Type B pancreatic cell (in vitro differentiated cells): Measurements from ENCODE around the gene LIPA. TPM values are rescaled to one million over a fixed set of nuclear protein-coding genes. Genes with fewer than 3 reads are reported as not detected.
A peak's percentile ranks its signal among the peaks of the same experiment; 100 is the strongest.

Experiments
- DNase-seq: peaks from one replicate; pipeline ENCODE4 v3.0.0; 2021; ENCODE audit warnings: mixed read lengths; ENCODE audit not compliant: unreplicated experiment; ENCODE audit errors: extremely low spot score
- H3K27ac Mint-ChIP-seq: 2 replicates; pipeline ENCODE4 v1.8.0; 2021; ENCODE audit warnings: mild to moderate bottlenecking, mixed read lengths
- H3K27me3 Mint-ChIP-seq: 2 replicates; pipeline ENCODE4 v1.8.0; 2021; ENCODE audit warnings: mixed read lengths
- H3K36me3 Mint-ChIP-seq: 2 replicates; pipeline ENCODE4 v1.8.0; 2021; ENCODE audit warnings: mixed read lengths
- H3K4me1 Mint-ChIP-seq: one replicate; pipeline ENCODE4 v1.8.0; 2021; ENCODE audit warnings: mixed read lengths; ENCODE audit not compliant: unreplicated experiment
- H3K4me3 Mint-ChIP-seq: 2 replicates; pipeline ENCODE4 v1.8.0; 2021; ENCODE audit warnings: mild to moderate bottlenecking, mixed read lengths
- H3K9me3 Mint-ChIP-seq: 2 replicates; pipeline ENCODE4 v1.8.0; 2021; ENCODE audit warnings: mixed read lengths
- total RNA-seq: library from RNA; stranded (reverse); gene quantifications from 2 replicates; pipeline ENCODE4 v1.2.1, GENCODE V29; 2021; ENCODE audit warnings: low replicate concordance
- TF ChIP-seq, protein P1 (sequence below): fragments of 200-600 bp; sonication (generic); conservative IDR thresholded peaks from 2 replicates; pipeline ENCODE4 v1.5.0; 2021; ENCODE audit warnings: antibody characterized with exemption, mild to moderate bottlenecking

LIPA gene
- total RNA-seq, 1 donor from 2014 or later = 46.4 TPM

DNA sequence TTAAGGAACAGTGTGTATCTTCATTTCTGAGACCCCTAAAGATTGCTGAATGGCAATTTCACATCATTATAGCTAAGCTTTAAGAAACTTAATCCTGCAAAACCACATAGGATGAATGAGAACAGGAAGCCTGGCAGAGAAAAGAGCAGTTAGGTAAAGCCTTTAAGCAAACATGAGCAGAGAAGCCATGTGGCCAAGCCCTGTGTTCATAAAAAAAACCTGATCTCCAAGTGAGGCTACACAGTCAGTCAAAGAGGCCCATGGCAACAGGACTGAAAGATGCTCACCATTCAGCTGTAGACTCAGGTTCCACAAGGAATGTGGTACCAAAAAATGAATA is 9.3 kb downstream of the LIPA start:
- Mint-ChIP-seq H3K9me3 (no peaks in the 10 kb centered on the region), H3K27ac (peak overlapping the region; percentile 14), H3K4me3 (peak overlapping the region; percentile 4), H3K4me1 (peaks cover 31% of the 10 kb centered on the region), H3K36me3 (peaks cover 5% of the 10 kb centered on the region), H3K27me3 (no peaks in the 10 kb centered on the region)
- TF ChIP-seq, protein P1, sequence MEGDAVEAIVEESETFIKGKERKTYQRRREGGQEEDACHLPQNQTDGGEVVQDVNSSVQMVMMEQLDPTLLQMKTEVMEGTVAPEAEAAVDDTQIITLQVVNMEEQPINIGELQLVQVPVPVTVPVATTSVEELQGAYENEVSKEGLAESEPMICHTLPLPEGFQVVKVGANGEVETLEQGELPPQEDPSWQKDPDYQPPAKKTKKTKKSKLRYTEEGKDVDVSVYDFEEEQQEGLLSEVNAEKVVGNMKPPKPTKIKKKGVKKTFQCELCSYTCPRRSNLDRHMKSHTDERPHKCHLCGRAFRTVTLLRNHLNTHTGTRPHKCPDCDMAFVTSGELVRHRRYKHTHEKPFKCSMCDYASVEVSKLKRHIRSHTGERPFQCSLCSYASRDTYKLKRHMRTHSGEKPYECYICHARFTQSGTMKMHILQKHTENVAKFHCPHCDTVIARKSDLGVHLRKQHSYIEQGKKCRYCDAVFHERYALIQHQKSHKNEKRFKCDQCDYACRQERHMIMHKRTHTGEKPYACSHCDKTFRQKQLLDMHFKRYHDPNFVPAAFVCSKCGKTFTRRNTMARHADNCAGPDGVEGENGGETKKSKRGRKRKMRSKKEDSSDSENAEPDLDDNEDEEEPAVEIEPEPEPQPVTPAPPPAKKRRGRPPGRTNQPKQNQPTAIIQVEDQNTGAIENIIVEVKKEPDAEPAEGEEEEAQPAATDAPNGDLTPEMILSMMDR = no peak
- DNase-seq = no peak

GRCh38 chr10:89241486-89242344 is 9.9 kb downstream of the LIPA start:
- no peaks in the 10 kb centered on the region for H3K9me3 Mint-ChIP-seq
- TF ChIP-seq, protein P1 = no peak
- peaks cover 5% of the 10 kb centered on the region for H3K36me3 Mint-ChIP-seq
- DNase-seq = no peak
- H3K27ac Mint-ChIP-seq = peak overlapping the region; percentile 14
- no peaks in the 10 kb centered on the region for H3K27me3 Mint-ChIP-seq
- peaks cover 31% of the 10 kb centered on the region for H3K4me1 Mint-ChIP-seq
- peak overlapping the region; percentile 4 for H3K4me3 Mint-ChIP-seq

DNA sequence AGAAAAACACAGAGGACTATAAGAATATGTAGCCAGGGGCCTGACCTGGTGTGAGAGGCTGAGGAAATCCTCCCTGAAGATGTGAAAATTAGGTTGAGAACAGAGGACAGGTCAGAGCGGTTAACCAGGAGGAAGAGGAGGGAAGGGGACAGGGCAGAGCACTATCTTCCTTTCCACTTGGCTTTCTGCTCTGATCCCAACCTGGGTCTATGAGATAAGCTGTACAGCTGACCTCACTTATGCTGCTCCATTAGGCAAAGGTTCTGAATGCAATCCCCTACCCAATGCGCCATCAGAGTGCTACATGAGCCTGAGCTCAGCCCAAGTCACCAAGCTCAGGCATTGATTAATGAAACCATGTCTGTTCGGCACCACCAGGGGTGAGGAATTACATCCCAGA is 10.5 kb downstream of the LIPA start:
- Mint-ChIP-seq H3K4me1 (peaks cover 35% of the 10 kb centered on the region), H3K36me3 (peaks cover 5% of the 10 kb centered on the region), H3K4me3 (no peak overlapping the region), H3K27me3 (no peaks in the 10 kb centered on the region), H3K27ac (peak overlapping the region; percentile 7), H3K9me3 (no peaks in the 10 kb centered on the region)
- no peak for DNase-seq
- TF ChIP-seq, protein P1 = no peak

DNA sequence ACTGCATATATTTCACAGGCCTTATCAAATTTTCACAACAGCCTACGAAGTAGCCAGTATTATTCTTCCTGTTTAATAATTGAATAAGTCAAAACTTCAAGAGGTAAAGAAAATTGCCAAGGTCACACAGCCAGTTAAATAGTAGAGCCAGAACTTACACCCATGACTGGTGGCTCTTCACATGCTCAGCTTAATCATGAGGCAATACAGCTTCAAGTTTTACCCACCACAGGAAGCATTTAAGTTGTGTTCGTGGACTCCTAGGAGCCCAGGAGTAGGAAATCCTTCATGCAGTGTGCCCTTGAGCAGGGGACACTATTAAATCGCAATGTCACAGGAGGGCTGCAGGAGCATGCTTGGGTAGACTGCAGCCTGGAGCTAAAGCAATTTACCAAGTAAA is 11.1 kb downstream of the LIPA start:
- peaks cover 33% of the 10 kb centered on the region for H3K4me1 Mint-ChIP-seq
- H3K9me3 Mint-ChIP-seq = no peaks in the 10 kb centered on the region
- H3K36me3 Mint-ChIP-seq = peaks cover 5% of the 10 kb centered on the region
- no peak for DNase-seq
- TF ChIP-seq, protein P1 = no peak
- H3K27ac Mint-ChIP-seq = peak overlapping the region; percentile 7
- H3K27me3 Mint-ChIP-seq = no peaks in the 10 kb centered on the region
- H3K4me3 Mint-ChIP-seq = no peak overlapping the region

GRCh38 chr10:89238956-89239644 is 12.5 kb downstream of the LIPA start:
- Mint-ChIP-seq H3K36me3 (peaks cover 5% of the 10 kb centered on the region), H3K9me3 (no peaks in the 10 kb centered on the region), H3K4me3 (no peak overlapping the region), H3K27ac (no peak overlapping the region), H3K27me3 (no peaks in the 10 kb centered on the region), H3K4me1 (peaks cover 40% of the 10 kb centered on the region)
- no peak for DNase-seq
- TF ChIP-seq, protein P1 = peak; percentile 20
